ENCODE measurements around the gene SDHB.

Gene SDHB

GRCh38 chr1:17097147-17097546 is 43.3 kb upstream of the SDHB start:
- Histone ChIP-seq H3K4me3 (no peak overlapping the region), H3K27ac (no peak overlapping the region)
- TF ChIP-seq CTCF (IDR thresholded peaks at IDR 0.05), result no peak
- DNase-seq (ENCODE audit: low spot score), result no peak

- Histone ChIP-seq H3K4me3 (no peak overlapping the region), H3K27ac (no peak overlapping the region)
- no peak for DNase-seq (ENCODE audit: low spot score)
- TF ChIP-seq CTCF (IDR thresholded peaks at IDR 0.05), result no peak
Observed at GRCh38 chr1:17096584-17096983, 42.8 kb upstream of the SDHB start.

GRCh38 chr1:17095141-17095540 is 41.3 kb upstream of the SDHB start:
- no peak overlapping the region for H3K4me3 ChIP-seq
- no peak overlapping the region for H3K27ac ChIP-seq

GRCh38 chr1:17094664-17095063 is 40.8 kb upstream of the SDHB start:
- Histone ChIP-seq H3K4me3 (no peak overlapping the region), H3K27ac (no peak overlapping the region)

More at GRCh38 chr1:17095141-17095540, 41.3 kb upstream of the SDHB start:
- no peak for DNase-seq (ENCODE audit: low spot score)
- TF ChIP-seq CTCF (IDR thresholded peaks at IDR 0.05), result no peak

GRCh38 chr1:17093822-17094393 is 40.1 kb upstream of the SDHB start:
- Histone ChIP-seq H3K27ac (no peak overlapping the region), H3K4me3 (no peak overlapping the region)
- no peak for TF ChIP-seq CTCF (IDR thresholded peaks at IDR 0.05)
- DNase-seq (ENCODE audit: low spot score), result no peak

More at GRCh38 chr1:17094664-17095063, 40.8 kb upstream of the SDHB start:
- no peak for DNase-seq (ENCODE audit: low spot score)
- TF ChIP-seq CTCF (IDR thresholded peaks at IDR 0.05), result no peak

- no peak for TF ChIP-seq CTCF (IDR thresholded peaks at IDR 0.05)
- DNase-seq (ENCODE audit: low spot score), result no peak
- no peak overlapping the region for H3K27ac ChIP-seq
- H3K4me3 ChIP-seq, result no peak overlapping the region
Observed at GRCh38 chr1:17091252-17091651, 37.4 kb upstream of the SDHB start.

GRCh38 chr1:17089506-17089905 is 35.7 kb upstream of the SDHB start:
- no peak for TF ChIP-seq CTCF (IDR thresholded peaks at IDR 0.05)
- no peak for DNase-seq (ENCODE audit: low spot score)
- H3K27ac ChIP-seq, result no peak overlapping the region
- no peak overlapping the region for H3K4me3 ChIP-seq

All from coronary artery (tissue), 2 donors.